Epithelial cell of esophagus (primary cell): ENCODE results near the gene PTPRN2.

Experiments
- DNase-seq: peaks from one replicate; pipeline ENCODE4 v3.0.0; 2010; ENCODE audit warnings: low read depth
- H3K4me3 ChIP-seq: 2 replicates; pipeline ENCODE4 v1.5.1; 2011; ENCODE audit warnings: mild to moderate bottlenecking, low read length, control low read depth
- TF ChIP-seq, protein P1 (sequence below): IDR thresholded peaks from 2 replicates; pipeline ENCODE4 v1.5.1; 2011; ENCODE audit warnings: low read depth, mild to moderate bottlenecking, low read length, control low read depth, inconsistent platforms; ENCODE audit not compliant: insufficient read depth; ENCODE audit errors: missing control alignments

Gene PTPRN2

GRCh38 chr7:158445421-158446175, 142.0 kb downstream of the PTPRN2 start:
- TF ChIP-seq, protein P1, sequence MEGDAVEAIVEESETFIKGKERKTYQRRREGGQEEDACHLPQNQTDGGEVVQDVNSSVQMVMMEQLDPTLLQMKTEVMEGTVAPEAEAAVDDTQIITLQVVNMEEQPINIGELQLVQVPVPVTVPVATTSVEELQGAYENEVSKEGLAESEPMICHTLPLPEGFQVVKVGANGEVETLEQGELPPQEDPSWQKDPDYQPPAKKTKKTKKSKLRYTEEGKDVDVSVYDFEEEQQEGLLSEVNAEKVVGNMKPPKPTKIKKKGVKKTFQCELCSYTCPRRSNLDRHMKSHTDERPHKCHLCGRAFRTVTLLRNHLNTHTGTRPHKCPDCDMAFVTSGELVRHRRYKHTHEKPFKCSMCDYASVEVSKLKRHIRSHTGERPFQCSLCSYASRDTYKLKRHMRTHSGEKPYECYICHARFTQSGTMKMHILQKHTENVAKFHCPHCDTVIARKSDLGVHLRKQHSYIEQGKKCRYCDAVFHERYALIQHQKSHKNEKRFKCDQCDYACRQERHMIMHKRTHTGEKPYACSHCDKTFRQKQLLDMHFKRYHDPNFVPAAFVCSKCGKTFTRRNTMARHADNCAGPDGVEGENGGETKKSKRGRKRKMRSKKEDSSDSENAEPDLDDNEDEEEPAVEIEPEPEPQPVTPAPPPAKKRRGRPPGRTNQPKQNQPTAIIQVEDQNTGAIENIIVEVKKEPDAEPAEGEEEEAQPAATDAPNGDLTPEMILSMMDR = no peak
- no peak overlapping the region for H3K4me3 ChIP-seq
- no peak for DNase-seq

DNA sequence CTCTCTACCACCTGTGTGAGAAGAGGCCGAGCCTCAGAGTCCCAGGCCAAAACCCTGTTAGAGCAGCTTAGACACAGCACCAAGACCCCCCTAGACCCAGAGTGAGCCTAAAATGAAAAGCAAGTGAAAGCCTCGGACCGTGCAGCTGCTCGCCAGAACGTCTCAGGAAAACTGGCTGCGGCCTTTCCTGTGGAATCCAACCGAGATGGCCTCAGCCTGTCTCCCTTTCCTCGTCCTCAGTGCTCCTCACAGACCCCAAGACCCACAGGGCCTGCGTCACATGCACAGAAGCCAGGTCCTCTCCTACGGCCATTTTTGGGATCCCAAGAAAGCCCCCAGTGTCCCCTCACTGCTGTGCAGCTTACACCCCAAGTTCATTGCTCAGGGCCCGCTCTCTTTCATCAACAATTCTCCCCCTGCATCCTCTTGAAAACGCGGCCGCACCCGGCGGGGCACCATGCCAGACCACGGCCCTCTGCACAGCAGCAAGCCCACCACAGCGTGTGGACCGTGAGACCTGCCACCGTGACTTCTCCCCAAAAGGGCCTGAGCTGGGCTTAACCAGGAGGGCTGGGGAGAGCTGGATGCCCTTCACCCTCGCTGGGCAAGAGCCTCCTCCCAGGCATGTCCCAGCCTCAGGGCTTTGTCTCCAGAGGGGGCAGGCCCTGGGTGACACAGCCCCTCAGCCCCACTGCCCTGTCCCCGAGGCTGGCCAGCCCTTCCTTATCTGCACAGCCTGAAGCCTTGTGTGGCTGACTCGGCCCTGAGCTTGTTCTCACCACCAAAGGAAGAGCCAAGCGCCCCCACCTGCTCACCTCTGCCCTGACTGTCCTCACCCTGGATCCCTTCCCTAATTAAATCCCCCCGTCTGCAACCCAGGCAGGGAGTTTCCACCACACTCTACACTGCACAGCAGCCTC, 142.9 kb downstream of the PTPRN2 start:
- TF ChIP-seq, protein P1 = no peak
- H3K4me3 ChIP-seq = no peak overlapping the region
- no peak for DNase-seq

DNA sequence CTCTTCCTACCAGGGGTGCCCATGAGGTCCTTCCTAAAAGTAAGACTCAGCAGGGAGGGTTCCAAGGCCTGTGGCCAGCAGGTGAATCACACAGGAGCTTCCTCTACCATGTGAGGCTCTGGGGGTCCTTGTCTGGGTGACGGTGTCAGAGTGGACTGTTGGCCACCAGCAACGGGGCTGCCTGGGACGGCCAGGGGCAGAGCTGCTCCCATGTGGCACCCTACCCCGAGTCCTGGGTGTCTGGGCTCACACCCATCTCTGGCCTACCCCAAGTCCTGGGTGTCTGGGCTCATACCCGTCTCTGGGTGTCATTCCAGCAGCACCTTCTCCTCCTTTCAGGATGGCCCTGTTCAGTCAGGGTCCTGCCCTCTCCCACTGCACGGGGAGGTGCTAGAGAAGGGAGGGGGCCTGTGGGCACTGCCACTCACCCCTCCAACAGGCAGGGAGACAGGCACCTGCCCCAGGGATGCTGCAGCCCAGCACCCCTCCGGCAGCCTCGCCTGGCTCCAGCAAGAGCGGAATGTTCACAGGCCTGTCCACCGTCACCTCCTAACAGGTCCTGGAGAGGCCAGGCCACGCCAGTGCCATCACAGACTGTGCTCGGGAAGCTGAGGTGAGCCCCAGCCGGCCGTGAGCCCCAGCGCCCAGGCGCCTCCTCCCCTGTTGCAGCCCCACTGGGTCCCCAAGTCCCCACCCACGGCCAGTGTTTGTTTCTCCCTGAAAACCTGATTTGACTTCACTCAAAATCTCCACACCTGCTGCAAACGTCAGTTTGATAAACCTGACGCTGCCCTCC, 143.7 kb downstream of the PTPRN2 start:
- no peak for DNase-seq
- TF ChIP-seq, protein P1 = no peak
- no peak overlapping the region for H3K4me3 ChIP-seq

- TF ChIP-seq, protein P1 = no peak
- H3K4me3 ChIP-seq = no peak overlapping the region
- DNase-seq = no peak
Measured at GRCh38 chr7:158443014-158443687, 144.5 kb downstream of the PTPRN2 start.

- TF ChIP-seq, protein P1 = peak; percentile 29
- no peak overlapping the region for H3K4me3 ChIP-seq
- peak; percentile 14 for DNase-seq
Measured at GRCh38 chr7:158442260-158442659, 145.4 kb downstream of the PTPRN2 start.

GRCh38 chr7:158439035-158439434, 148.6 kb downstream of the PTPRN2 start:
- TF ChIP-seq, protein P1 = no peak
- no peak overlapping the region for H3K4me3 ChIP-seq
- DNase-seq = no peak
